HG03108 (cell line): ENCODE measurements around the gene SIK3.

ENCODE experiments used
- ATAC-seq: cut with Tn5 transposase; IDR thresholded peaks from one replicate; pipeline ENCODE4 v1.9.1; 2021; ENCODE audit warnings: moderate library complexity; ENCODE audit not compliant: unreplicated experiment

The SIK3 gene

DNA sequence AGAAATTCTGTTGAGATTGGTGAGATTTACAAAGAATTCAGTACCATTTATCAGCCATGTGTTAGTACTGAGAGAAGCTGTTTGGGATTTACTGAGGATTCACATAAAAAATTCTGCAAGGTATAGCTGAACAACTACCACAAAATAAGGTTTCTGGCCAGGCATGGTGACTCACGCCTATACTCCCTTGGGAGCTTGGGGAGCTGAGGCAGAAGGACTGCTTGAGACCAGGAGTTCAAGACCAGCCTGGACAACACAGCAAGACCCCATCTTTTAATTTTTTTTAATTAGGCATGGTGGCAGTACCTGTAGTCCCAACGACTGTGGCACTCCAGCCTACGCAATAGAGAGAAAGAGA, 86.7 kb downstream of the SIK3 start:
- no peak for ATAC-seq

DNA sequence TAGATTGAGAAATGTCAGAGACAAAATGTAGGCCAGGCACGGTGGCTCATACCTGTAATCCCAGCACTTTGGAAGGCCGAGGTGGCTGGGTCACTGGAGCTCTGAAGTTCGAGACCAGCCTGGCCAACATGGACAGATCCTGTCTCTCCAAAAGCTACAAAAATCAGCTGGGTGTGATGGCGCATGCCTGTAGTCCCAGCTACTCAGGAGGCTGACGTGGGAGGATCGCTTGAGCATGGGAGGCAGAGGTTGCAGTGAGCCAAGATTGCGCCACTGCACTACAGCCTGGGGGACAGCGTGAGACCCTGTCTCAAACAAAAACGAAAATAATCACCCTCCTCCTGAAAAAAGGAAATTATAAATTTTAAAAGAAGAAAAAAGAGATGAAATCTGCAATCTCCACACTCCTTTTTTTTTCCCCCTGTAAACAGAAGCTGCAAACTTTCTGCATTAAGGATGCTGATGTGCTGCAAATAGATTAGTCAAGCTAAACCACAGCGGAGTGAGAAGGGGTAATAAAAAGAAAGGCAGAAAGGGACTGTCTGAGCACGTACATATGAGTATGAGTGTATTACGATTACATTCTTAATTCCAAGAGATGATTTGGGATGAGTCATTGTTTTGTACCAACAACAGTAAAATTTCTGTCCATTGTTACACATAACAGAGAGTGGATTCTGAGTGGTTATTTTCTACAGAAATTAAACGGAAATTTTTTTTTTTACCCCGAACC, 87.3 kb downstream of the SIK3 start:
- no peak for ATAC-seq

DNA sequence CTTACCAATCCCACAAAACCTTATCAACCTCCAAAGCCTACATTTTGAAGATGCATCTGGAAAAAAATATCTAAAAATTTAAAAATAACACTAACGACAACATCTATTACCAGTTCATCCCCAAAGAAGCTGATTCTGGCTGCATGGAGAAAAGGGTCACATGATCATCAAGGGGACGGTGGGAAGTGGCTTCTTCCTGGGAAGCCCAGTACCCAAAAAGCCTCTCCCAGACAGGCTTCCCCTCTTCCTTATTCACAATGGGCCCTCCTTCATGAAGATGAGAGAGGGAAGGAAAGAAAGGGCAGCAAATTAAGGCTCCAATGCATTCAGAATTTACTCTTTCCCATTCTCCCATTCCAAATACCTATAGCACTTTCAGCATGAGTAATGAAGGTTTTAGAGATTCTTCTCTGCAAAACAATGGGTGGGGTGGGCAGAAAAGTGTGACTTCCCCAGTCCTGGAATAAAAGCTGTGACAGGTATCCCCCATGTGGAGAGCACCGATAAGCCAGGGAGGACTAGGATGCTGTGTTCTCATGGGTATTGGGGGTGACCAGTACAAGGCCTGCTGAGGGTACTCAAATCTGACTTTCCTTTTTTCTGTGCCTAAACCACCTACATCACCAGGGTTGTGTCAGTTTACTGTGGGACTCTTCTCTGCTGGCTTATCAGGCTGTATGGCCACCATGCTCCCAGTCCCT, 88.2 kb downstream of the SIK3 start:
- ATAC-seq, result no peak

DNA sequence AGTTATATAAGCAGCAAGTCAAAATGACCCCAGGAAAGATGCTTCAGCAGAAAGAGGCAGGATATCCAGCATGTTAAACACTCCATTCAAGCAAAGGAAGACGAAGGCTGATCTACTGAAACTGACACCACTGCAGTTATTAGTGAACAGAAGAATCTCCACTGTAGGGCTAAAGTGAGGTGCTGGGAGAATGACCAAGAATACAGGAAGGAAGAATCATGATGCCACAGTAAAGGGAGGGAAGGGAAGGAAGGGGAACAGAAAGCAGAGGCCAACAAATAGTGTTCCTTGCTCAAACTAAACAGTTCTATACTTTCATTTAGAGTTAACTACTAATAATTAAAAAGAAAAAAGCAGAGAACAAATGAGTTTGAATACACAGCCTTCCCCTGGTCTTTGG, 92.5 kb downstream of the SIK3 start:
- ATAC-seq, result no peak

DNA sequence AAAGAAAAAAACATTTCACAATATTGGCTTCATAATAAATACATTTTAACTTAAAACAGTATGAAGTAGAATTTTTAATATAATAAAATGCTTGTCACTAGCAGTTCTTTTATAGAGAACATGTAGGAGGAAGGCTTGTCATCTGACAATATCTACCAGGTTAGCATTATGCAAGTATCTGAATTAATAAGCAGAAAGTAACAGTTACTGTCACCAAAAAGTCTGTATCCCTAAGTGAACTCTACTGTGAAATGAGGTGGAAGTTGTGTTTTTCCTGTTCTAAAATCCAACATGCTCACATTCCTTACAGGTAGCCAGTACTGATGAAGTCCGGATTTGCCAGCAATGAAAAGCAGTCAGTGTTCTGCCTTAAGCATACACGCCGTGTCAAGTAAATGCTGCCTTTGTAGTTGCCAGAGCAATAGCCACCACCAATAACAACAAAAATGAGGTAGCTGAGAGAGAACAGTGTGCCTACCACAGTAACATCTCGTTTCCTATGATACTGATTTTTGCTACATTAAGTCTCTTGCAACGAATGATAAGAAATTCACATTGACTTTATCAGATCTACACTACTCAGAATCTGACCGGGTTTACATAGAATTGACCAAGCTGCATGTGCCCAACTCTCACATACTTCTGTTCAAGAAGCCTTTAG, 95.5 kb downstream of the SIK3 start:
- no peak for ATAC-seq

DNA sequence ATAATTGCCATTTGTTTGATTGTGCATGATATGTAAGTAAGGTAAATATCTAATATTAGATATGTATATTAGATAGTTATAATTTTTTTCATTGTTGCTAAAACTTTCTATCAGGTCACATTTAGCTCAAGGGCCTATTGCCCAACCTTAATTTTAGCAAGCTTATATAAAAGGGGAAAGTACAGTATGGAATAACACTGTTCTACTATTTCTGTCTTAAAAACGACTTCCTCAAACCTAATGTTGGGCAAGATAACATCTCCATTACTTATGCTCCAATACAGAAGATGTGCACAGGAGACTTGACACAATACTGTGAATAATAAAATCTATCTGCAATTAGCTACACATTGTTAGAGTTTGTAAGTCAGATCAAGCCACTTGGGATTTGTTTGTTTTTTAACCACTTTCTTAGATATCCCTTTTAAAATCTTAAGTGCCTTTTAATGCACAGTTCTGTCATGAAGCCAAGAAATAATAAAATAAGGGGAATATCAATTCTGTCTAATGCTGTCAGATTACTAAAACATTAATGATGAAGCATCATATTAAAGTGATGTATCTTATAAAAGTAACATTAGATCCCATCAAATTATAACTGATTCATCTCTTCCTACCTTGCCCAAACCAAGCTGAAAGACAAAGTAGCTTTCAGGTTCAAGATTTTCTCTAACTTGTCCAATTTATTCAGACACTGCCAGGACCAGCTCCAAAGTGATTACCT, 98.1 kb downstream of the SIK3 start:
- no peak for ATAC-seq

DNA sequence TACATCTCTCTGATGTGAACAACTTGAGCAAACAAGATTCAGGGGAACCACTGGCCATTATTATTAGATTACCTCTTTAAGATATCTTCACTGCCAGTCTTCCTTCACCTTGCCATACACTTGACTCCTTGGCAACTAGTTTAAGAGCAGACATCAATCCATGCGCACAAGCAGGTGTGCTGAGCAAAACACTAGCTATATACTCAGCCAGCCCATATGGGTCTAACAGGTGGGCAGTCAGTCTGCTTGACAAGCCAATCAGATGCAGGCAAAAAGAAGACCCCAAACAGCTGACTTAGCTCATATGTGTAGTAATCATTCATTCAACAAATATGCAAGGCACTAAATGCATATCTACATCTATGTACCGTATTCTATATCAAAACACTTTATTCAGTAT, 101.2 kb downstream of the SIK3 start:
- no peak for ATAC-seq

DNA sequence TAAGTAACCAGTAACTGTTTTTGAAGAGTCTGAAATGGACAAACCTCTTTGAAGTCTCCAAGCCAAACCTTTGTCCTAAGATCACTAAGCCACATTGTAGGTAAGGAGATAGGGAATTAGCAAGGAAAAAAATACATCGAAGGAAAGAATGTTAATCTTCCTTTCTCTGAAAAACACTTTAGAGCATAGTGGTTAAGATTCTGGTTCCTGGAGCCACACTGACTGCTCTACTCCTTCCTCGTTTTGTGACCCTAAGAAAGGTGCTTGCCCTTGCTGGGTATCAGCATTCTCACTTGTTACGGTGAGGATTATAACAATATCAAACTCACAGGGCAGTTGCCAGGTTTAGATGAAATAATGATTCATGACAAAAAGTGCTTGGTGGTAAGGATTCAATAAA, 104.0 kb downstream of the SIK3 start:
- ATAC-seq, result no peak

DNA sequence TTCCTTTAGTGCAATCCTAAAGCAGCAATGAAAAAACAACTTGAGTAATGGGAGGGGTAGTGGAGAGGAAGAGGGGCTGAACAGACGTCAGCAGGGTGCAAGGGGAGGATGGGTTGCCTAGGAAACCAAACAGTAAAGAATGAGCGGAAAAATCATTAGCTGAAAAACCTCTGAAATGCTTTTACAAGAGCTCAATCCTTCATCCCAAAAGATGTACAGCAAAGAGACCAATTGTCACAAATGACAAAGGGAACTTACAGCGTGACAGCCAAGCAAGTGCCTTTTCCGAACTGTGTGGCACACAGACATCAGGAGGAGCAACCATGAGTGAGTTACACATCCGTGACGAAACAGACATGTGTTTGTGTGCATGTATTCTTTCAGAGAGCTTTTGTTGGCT, 104.6 kb downstream of the SIK3 start:
- no peak for ATAC-seq

DNA sequence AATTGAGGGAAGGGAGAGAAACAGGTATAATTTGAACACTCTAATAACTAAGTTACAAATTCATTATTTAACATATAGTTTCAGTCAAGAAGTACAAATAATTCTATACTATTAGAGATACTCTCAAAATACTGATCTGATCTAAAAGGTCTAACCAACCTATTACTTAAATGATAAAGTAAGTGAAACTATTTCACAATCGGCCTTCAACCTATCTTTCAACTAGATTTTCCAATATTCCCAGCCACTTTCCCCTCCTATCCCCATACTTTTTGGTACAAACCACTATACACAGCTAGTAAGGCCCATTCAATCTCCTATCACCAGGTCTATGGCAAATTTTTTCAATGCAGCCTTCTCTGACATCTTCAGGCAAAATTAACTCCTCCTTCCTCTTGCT, 106.7 kb downstream of the SIK3 start:
- no peak for ATAC-seq

DNA sequence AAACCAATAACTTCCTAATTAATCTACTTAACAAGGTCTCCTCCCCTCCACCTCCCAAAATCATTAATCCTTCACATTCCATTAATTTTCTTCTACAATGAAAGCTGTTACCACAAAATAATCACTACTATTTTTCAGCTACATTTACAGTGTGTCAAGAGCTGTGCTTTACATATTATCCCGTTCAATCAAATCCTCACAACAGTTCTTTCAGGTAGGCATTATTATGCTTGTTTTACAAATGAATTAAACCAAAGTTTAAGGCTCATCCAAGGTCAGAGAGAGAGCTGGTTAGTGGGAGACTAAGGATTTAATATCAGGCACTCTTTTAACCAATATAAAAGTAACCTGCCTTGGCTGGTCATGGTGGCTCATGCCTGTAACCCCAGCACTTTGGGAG, 107.4 kb downstream of the SIK3 start:
- no peak for ATAC-seq

DNA sequence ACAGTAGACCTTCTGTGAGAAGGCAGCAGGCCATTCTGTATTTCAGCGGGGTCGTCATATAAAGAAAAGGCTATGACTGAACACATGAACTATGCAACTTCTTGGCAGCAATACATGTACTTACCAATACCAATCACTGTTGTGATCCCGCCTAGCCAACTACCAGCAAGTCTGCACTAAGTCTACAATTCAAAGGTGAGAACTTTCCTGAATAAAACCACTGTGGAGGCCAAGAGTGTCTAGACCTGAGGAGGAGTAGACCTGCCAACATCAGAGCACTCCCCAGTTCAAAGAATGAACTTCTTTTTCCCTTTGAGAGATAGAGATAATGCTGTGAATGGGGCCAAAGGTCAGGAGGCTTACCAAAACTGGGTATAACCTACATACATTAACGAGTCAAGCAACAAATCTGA, 108.2 kb downstream of the SIK3 start:
- no peak for ATAC-seq

DNA sequence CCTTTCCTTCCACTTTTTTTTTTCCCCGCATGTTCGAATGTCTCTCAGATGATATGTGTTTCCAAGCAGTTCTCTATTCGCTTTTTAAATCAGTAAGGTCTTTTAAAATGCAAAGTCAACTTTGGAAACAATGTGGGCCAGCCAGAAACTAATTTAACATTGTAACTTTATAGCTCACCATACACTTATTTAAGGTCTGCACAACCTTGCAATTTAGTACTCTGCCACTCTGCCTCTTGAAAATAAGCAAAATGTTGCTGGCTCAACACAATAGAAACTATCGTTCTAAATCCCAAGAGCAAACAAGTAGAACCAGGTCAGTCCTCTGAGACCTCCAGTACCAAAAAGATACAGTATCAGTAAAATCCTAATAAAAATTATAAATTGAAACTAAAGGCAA, 109.0 kb downstream of the SIK3 start:
- no peak for ATAC-seq

DNA sequence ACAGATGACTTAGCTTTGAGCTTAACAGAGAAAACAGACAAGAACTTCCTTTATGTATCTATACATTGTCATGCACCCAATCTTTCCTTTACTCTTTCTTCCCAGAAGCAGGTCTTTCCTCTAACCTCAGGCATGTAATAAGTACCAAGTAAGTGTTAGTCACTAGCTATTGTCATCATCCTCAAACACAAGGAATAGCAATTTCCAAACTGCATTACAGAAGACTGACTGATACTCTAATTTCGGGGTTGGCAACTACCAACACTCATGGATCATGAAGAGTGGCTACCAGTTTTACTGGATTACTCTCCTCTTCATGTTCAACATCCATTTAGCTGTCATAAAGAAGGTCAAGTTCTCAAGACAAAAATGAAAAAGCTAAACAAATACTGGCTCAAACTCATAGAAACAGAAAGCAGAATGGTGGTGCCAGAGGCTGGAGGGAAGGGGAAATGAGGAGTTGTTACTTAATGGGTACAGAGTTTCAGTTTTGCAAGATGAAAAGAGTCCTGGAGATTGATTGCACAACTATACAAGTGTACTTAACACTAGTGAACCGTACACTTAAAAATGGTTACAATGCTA, 111.6 kb downstream of the SIK3 start:
- peak; percentile 60 for ATAC-seq

DNA sequence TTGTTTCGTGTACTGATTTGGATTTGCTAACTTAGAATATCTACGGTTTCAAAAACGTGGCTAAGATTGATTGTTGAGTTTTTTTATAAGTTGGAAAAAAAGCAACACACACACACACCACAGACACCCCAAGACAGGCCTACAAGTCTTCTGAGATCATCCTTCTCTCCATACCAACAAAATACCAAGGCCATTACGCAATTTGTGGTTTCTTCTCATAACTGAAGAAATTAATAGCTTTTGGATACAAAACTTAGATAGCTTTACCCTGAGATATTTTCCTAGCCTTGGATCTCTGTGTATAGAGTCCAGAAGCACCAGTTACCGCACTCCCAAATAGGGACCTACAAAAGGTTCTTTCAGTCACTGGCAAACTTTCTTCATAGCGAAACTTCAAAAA, 113.6 kb downstream of the SIK3 start:
- ATAC-seq, result no peak

DNA sequence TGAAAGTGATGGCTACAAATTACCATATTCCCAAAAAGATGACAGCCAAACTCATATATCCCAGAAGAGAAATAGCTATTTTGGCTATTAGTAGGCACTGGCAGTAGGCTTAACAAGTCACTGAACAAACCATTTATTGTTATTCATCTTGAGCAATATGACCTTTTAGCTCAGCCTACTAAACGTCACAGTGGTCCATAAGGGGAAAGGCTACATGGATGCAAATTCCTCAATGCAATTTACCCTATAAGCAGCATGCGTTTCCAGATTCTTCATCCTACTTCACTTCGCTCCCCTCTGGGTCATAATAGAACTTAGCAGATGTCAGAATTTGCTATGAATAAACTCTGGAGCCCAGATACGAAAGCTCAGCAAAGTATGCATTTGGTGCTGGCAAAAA, 114.0 kb downstream of the SIK3 start:
- ATAC-seq, result no peak

DNA sequence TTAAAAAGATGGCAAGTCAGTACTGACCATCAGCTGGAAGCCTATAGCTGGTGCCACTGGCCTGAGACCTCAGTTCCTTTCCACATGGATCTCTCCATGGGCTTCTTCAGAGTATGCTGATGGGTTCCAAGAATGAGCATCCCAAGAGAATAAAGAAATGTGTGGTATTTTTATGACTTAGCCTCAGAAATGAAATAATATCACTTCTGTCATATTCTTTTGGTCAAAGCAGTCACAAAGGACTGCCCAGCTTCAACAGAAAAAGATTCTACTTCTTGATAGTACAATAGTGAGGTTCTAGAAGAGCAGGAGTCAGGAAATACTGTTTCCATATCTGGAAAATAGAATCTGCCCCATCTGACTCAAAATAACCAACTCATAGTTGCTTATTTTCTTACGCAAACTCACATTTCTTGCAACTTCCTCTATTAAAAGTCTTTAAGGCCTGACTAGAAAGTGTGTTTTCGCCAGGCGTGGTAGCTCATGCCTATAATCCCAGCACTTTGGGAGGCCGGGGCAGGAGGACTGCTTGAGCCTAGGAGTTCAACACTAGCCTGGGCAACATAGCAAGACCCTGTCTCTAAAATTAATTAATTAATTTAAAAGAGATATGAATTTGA, 116.9 kb downstream of the SIK3 start:
- ATAC-seq, result no peak

DNA sequence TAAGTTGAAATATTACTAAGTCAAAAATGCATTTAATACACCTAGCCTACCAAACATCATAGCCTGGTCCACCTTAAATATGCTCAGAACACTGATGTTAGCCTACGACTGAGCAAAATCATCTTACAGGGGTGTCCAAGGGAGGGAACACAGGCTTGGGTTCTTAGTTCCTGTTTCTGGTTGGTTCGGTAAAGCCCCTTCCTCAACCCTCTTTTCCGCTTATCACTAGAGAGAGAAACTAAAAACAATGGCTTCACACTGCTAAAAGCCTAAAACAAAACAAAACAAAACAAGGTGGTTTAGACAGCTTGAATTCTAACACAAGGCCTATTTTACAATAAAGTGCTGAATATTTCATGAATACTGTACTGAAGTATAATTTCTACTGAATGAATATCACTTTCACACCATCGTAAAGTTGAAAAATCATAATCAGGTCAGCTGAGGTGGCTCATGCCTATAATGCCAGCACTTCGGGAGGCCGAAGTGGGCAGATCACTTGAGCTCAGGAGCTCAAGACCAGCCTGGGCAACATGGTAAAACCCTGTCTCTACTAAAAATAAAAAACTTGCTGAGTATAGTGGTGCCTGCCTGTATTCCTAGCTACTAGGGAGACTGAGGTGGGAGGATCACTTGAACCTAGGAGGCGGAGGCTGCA, 118.0 kb downstream of the SIK3 start:
- ATAC-seq, result peak; percentile 94

DNA sequence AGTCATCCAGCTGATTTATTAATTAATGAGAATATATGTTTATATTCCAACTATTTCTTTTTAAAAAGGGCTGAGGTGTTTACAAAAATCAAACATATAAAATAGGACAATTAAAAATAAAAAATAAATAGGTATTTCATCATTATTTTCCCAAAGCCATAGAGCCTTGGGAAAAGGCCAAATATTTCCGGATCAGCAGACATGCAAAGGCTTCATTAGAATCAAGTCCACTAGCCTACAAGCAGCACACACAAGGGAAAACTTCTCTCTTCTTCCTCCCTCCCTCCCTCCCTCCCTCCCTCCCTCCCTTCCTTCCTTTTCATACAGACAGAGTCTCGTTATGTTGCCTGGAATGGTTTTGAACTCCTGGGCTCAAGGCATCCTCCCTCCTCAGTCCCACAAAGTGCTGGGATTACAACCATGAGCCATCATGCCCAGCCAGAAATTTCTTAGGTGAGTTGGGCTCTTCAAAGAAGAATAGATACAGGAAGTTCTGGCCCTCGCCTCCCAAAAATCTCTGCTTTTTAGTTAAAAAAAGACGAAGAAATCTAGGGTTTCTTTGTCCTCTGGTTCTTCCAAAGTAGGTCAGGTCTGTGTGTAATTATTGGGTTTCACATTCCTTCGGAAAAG, 121.2 kb downstream of the SIK3 start:
- no peak for ATAC-seq

DNA sequence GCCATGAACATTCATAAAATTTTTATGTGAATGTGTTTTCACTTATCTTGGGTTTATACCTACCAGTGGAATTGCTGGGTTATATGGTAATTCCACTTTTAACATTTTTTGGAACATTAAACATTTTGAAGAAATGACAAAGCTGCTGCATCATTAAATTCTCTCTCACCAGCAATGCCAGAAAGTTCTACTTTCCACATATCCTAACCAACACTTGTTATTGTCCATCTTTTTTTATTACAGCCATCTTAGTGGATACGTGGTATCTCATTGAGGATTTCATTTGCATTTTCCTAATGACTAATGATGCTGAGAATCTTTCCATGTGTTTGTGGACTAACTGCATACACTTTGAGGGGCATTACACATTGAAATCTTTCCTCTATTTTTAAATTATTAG, 122.6 kb downstream of the SIK3 start:
- ATAC-seq, result no peak
